DMS53 (cell line): Measurements from ENCODE around the gene C13orf42.

Experiments
- DNase-seq: peaks from one replicate; lab custom pipeline; 2025; lab: John Stamatoyannopoulos, UW

The C13orf42 gene

GRCh38 chr13:51065372-51066090, 45.5 kb downstream of the C13orf42 start:
- DNase-seq = no peak

- no peak for DNase-seq
These were observed 46.3 kb downstream of the C13orf42 start for GRCh38 chr13:51064753-51065152.

GRCh38 chr13:51063909-51064308, 47.2 kb downstream of the C13orf42 start:
- no peak for DNase-seq

GRCh38 chr13:51058461-51059167, 52.5 kb downstream of the C13orf42 start:
- DNase-seq = no peak

GRCh38 chr13:51057906-51058305, 53.2 kb downstream of the C13orf42 start:
- no peak for DNase-seq

GRCh38 chr13:51057001-51057400, 54.1 kb downstream of the C13orf42 start:
- no peak for DNase-seq

- DNase-seq = no peak
These were observed 58.5 kb downstream of the C13orf42 start for GRCh38 chr13:51052581-51052980.

- no peak for DNase-seq
These were observed 60.8 kb downstream of the C13orf42 start for GRCh38 chr13:51050021-51050830.

- DNase-seq = no peak
These were observed 62.5 kb downstream of the C13orf42 start for GRCh38 chr13:51048616-51049015.

GRCh38 chr13:51048166-51048461, 63.0 kb downstream of the C13orf42 start:
- no peak for DNase-seq

- peak; percentile 15 for DNase-seq
These were observed 63.5 kb downstream of the C13orf42 start for GRCh38 chr13:51047434-51048165.

GRCh38 chr13:51045451-51045850, 65.6 kb downstream of the C13orf42 start:
- peak; percentile 65 for DNase-seq

- DNase-seq = peak; percentile 88
These were observed 66.9 kb downstream of the C13orf42 start for GRCh38 chr13:51044023-51044665.

GRCh38 chr13:51043310-51043709, 67.8 kb downstream of the C13orf42 start:
- no peak for DNase-seq

- no peak for DNase-seq
These were observed 69.4 kb downstream of the C13orf42 start for GRCh38 chr13:51041710-51042109.

- no peak for DNase-seq
These were observed 69.9 kb downstream of the C13orf42 start for GRCh38 chr13:51041126-51041525.

- DNase-seq = no peak
These were observed 70.6 kb downstream of the C13orf42 start for GRCh38 chr13:51040431-51040830.

GRCh38 chr13:51036418-51036817, 74.7 kb downstream of the C13orf42 start:
- peak; percentile 54 for DNase-seq

- peak; percentile 73 for DNase-seq
These were observed 75.1 kb downstream of the C13orf42 start for GRCh38 chr13:51035978-51036377.

GRCh38 chr13:51035469-51035868, 75.6 kb downstream of the C13orf42 start:
- peak; percentile 59 for DNase-seq

- DNase-seq = peak; percentile 91
These were observed 76.2 kb downstream of the C13orf42 start for GRCh38 chr13:51034906-51035305.
